HEK293T (cell line): ENCODE results near the gene CCT7.
A peak's percentile ranks its signal among the peaks of the same experiment; 100 is the strongest.

Experiments used
- CTCF ChIA-PET: fragments of 350-600 bp; formaldehyde crosslinking; extraction: SDS; loops from one replicate; lab custom pipeline; 2021; ENCODE audit warnings: antibody characterized with exemption, inconsistent platforms; lab: Yijun Ruan, JAX
- POLR2A ChIA-PET: fragments of 350-600 bp; formaldehyde crosslinking; extraction: SDS; loops from one replicate; lab custom pipeline; 2020; ENCODE audit warnings: antibody characterized with exemption, inconsistent platforms; lab: Yijun Ruan, JAX
- DNase-seq: peaks from one replicate; pipeline ENCODE4 v3.0.0; 2012; ENCODE audit warnings: mixed read lengths; ENCODE audit errors: extremely low spot score
- ARNT ChIP-seq: fragments of 450-650 bp; IDR thresholded peaks from 2 replicates; pipeline ENCODE4 v1.6.1; 2017; ENCODE audit warnings: mild to moderate bottlenecking
- BHLHE40 ChIP-seq: fragments of 450-650 bp; IDR thresholded peaks from 2 replicates; pipeline ENCODE4 v1.6.1; 2016; ENCODE audit warnings: mild to moderate bottlenecking, moderate library complexity, borderline replicate concordance
- CTBP1 ChIP-seq: fragments of 450-650 bp; IDR thresholded peaks from 2 replicates; pipeline ENCODE4 v1.6.1; 2016; ENCODE audit warnings: borderline replicate concordance
- ELF4 ChIP-seq: fragments of 450-650 bp; IDR thresholded peaks from 2 replicates; pipeline ENCODE4 v1.6.1; 2017; ENCODE audit warnings: antibody characterized with exemption
- FOXA1 ChIP-seq: fragments of 450-650 bp; IDR thresholded peaks from 2 replicates; pipeline ENCODE4 v1.6.1; 2016; ENCODE audit warnings: mild to moderate bottlenecking
- FOXK2 ChIP-seq: fragments of 450-650 bp; IDR thresholded peaks from 2 replicates; pipeline ENCODE4 v1.6.1; 2016; ENCODE audit warnings: mild to moderate bottlenecking
- FOXM1 ChIP-seq: fragments of 450-650 bp; IDR thresholded peaks from 2 replicates; pipeline ENCODE4 v1.6.1; 2017; ENCODE audit warnings: mild to moderate bottlenecking, borderline replicate concordance
- HDGF ChIP-seq: fragments of 450-650 bp; IDR thresholded peaks from 2 replicates; pipeline ENCODE4 v1.6.1; 2017; ENCODE audit warnings: antibody characterized with exemption, borderline replicate concordance
- L3MBTL2 ChIP-seq: fragments of 450-650 bp; conservative IDR thresholded peaks from 2 replicates; pipeline ENCODE4 v1.6.1; 2016; ENCODE audit warnings: mild to moderate bottlenecking
- LEF1 ChIP-seq: fragments of 450-650 bp; IDR thresholded peaks from 2 replicates; pipeline ENCODE4 v1.6.1; 2017; ENCODE audit warnings: mild to moderate bottlenecking, borderline replicate concordance
- NFRKB ChIP-seq: fragments of 450-650 bp; IDR thresholded peaks from 2 replicates; pipeline ENCODE4 v1.6.1; 2016; ENCODE audit warnings: mild to moderate bottlenecking, moderate library complexity
- SP1 ChIP-seq: fragments of 450-650 bp; IDR thresholded peaks from 2 replicates; pipeline ENCODE4 v1.6.1; 2017
- SUZ12 ChIP-seq: fragments of 450-650 bp; IDR thresholded peaks from 2 replicates; pipeline ENCODE4 v1.6.1; 2016; ENCODE audit warnings: mild to moderate bottlenecking
- TARDBP ChIP-seq: fragments of 450-650 bp; IDR thresholded peaks from 2 replicates; pipeline ENCODE4 v1.6.1; 2016
- ZNF384 ChIP-seq: fragments of 450-650 bp; IDR thresholded peaks from 2 replicates; pipeline ENCODE4 v1.6.1; 2016
- TF ChIP-seq, protein P1 (sequence below): fragments of 450-650 bp; IDR thresholded peaks from 2 replicates; pipeline ENCODE4 v1.6.1; 2016

Gene CCT7

DNA sequence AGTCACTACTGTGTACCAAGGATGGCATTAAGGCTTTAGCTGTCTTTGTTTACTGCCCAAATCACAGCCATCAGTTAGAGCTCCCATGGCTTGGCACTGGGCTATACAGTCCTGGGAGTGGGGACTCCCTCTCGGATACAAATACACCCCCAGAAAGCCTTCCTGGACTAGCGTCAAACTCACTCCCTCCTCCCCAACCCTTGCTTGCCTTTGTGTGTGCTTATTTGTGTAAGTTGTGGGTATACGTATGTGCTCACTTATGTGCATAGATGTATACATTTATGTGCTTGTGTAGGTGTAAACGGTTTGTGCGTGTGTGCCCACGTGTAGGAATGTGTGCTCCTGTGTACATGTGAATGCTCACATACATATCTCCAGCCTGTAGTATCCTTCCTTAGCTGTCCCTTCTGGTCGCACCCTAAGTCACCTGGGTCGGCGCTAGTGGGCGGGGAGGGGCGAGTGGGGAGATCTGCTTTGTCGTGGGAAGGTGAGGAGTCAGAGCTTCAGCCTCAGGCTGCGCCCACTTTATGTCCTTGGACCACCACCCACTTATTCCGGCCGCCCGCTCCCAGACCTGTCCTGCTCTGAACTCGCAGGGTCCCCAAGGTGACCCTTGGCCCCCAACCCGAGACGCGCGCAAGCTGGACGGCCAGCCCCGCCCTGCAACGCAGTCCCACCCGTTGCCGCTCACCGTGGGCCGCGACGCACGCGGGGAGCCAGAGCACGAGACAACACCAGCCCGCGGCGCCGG is 1.5 kb upstream of the CCT7 start:
- POLR2A ChIA-PET: interaction anchor here (0.7 to 3.9 kb wide), 11 partner anchors 8 to 504 kb away, joined by 3 to 53 read pairs (median 7); partner anchors contain the start of genes SMYD5 and TPRKB
- TF ChIP-seq BHLHE40 (no peak), L3MBTL2 (no peak), FOXM1 (no peak), TARDBP (no peak), ARNT (no peak), SUZ12 (no peak), ZNF384 (no peak), SP1 (no peak)
- no peak for DNase-seq
- CTCF ChIA-PET: interaction anchor here (0.5 to 1.6 kb wide), 5 partner anchors 11 to 329 kb away, joined by 3 to 6 read pairs (median 4); partner anchors contain the start of gene SMYD5

DNA sequence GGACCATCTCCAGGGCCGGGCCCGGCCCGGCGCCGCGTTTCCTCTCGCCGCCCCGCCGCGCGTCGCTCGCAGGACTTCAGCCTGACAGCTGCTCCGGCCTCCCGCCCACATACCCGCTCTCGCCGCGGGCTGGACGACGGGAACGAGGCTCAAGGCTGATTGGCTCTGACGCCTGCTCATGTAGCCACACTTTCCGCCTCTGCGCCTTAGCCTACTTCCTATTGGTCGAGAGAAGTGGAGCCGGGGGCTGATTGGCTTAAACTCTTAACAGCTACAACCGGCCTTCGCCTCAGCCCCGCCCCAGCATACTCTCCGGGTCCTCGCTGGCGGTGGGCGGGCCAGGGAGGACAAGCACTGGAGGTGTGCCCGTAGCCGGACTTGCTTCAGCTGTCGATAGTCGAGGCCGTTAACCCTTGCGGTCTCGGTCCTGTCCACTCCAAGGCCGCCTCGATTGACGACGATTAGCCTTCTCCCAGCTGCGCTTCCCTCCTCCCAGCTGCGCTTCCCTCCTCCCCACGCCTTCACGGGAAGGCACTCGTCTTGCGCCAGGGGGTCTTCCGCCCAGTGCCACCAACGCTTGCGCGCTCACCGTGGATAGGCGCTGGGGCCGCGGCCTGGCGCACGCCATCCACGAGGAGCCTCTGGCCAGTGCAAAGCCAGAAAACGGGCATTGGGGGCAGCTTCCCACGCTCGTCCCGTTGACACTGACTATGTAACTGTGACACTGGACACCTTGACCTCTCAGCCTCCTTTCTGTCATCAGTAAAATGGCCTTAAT is 765 bp upstream of the CCT7 start, which contains the start of gene PRADC1:
PRADC1 (minus strand) TSS at position 86 of the 778 bp plus-strand sequence; CDS start at position 7, 79 bp downstream.
- POLR2A ChIA-PET: interaction anchor here (0.6 to 3.9 kb wide), 18 partner anchors 8 to 503 kb away, joined by 3 to 53 read pairs (median 4); partner anchors contain the start of genes ALMS1, SMYD5 and TPRKB
- CTCF ChIA-PET: interaction anchor here (0.5 to 1.6 kb wide), 4 partner anchors 12 to 329 kb away, joined by 3 to 6 read pairs (median 5); partner anchors contain the start of gene SMYD5
- peak; percentile 95 for DNase-seq
- TF ChIP-seq L3MBTL2: peak; percentile 85
- no peak for TF ChIP-seq SP1
- TF ChIP-seq FOXM1: no peak
- TF ChIP-seq, protein P1, sequence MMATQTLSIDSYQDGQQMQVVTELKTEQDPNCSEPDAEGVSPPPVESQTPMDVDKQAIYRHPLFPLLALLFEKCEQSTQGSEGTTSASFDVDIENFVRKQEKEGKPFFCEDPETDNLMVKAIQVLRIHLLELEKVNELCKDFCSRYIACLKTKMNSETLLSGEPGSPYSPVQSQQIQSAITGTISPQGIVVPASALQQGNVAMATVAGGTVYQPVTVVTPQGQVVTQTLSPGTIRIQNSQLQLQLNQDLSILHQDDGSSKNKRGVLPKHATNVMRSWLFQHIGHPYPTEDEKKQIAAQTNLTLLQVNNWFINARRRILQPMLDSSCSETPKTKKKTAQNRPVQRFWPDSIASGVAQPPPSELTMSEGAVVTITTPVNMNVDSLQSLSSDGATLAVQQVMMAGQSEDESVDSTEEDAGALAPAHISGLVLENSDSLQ: peak; percentile 99
- no peak for TF ChIP-seq FOXK2
- TF ChIP-seq ZNF384: no peak
- no peak for TF ChIP-seq ELF4
- no peak for TF ChIP-seq CTBP1
- no peak for TF ChIP-seq NFRKB
- no peak for TF ChIP-seq BHLHE40
- no peak for TF ChIP-seq LEF1
- TF ChIP-seq TARDBP: no peak

DNA sequence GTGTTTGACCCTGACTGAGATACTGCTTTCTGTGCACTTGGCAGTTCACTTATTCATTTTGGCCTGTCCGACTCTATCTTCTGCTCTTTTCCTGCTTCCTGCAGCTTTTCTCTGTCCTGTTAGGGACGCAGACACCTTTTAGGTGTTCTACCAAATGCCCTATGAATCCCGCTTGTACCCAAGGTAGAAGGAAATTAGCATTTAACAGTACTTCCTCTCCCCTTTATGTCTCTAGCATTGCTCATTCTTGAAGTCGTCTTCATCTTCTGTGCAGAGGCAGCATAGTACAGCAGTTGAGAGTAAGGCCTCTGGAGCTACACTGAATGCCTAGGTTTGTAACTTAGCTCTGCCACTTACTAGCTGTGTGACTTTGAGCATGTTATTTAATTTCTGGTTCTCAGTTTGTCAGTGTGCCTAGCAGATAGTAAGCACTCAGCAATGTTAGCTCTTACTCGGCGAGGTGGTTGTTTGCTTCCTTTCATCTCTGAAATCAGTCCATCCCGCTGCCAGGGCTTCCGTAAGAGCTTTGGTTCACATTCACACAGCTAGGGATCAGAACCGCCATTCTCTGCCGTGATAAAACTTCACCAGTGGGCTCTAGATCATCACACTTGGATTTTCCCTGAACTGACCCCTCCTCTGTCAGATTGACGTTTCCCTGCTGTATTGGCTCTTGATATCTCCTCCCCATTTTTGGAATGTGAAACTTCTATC is 1.4 kb downstream of the CCT7 start:
- no peak for DNase-seq
- TF ChIP-seq BHLHE40: no peak
- no peak for TF ChIP-seq ELF4
- TF ChIP-seq FOXM1: no peak
- TF ChIP-seq SUZ12: no peak
- TF ChIP-seq, protein P1: no peak
- no peak for TF ChIP-seq HDGF
- no peak for TF ChIP-seq FOXA1
- no peak for TF ChIP-seq ARNT
- ChIA-PET POLR2A (interaction anchor here (1.1 to 3.9 kb wide), 5 partner anchors 9 to 24 kb away, joined by 4 to 53 read pairs (median 32); partner anchors contain the start of gene SMYD5), CTCF (no interaction called here)

DNA sequence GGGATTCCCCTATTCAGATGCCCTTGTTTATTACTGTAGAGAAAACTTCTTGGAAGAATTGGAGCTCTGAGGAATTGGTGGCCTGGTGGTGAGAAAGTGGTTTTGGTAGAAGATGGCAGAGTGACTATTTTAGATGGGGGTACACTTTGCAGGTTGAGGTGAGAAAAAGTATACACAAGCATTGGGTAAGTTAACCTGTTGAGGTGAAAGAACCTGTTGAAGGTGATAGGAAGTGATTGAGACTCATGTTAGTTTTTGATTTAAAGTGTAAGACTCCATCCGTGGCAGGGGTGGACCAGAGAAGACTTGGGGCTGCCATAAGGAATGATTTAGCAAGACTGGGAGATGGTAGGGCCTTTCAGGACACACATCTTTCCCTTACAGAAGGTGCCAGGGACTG is 3.1 kb downstream of the CCT7 start:
- CTCF ChIA-PET: interaction anchor here (1.4 kb wide), 1 partner anchor 24 kb away, joined by 3 read pairs; no protein-coding TSS in a partner anchor
- no peak for DNase-seq
- no peak for TF ChIP-seq CTBP1
- no peak for TF ChIP-seq FOXM1
- no peak for TF ChIP-seq ELF4
- TF ChIP-seq FOXK2: no peak
- TF ChIP-seq TARDBP: no peak
- TF ChIP-seq ZNF384: no peak
- no peak for TF ChIP-seq LEF1
- no peak for TF ChIP-seq ARNT
- no peak for TF ChIP-seq SUZ12
- TF ChIP-seq BHLHE40: no peak
- no peak for TF ChIP-seq SP1
- TF ChIP-seq FOXA1: no peak
- TF ChIP-seq HDGF: no peak
- TF ChIP-seq NFRKB: no peak
- no peak for TF ChIP-seq L3MBTL2
- TF ChIP-seq, protein P1: no peak
- POLR2A ChIA-PET: interaction anchor here (0.8 kb wide), 1 partner anchor 36 kb away, joined by 3 read pairs; no protein-coding TSS in a partner anchor

DNA sequence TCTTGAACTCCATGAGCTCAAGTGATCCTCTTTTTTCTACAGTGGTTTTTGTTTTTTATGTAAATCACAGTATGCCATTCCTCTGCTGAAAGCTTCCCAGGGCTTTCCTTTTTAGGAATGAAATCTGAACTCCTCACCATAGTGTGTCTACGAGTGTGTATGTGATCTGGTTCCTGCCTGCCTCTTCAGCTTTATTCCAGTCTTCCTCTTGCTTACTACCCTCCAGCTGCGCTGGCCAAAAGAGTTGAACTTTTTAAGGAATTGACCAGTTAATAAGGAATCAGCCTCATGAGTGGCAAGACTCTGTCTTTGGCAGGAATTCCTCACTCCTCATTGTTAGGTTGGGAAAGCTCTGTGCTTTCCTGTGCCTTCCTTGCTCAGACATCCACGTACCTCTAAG is 4.0 kb downstream of the CCT7 start:
- CTCF ChIA-PET: interaction anchor here (1.4 kb wide), 1 partner anchor 25 kb away, joined by 3 read pairs; no protein-coding TSS in a partner anchor
- POLR2A ChIA-PET: interaction anchor here (0.9 kb wide), 1 partner anchor 20 kb away, joined by 3 read pairs; no protein-coding TSS in a partner anchor
- TF ChIP-seq ARNT (no peak), SP1 (no peak), NFRKB (no peak)
- no peak for DNase-seq
